ENCODE results near the gene SEPTIN5. TPM values are rescaled to one million over a fixed set of nuclear protein-coding genes. Genes with fewer than 3 reads are reported as not detected.
"Not testable (repeated sequence)": the region's sequence is repeated elsewhere in the genome, so short reads cannot be mapped to it uniquely, and the experiment has no call there.

The SEPTIN5 gene
- total RNA-seq, 3 donors from 2014 or later = 1.2 to 17.8 (median 2.7) TPM

- Histone ChIP-seq H3K36me3 (ENCODE audit: low read depth) (no peaks in the 10 kb centered on the region), H3K4me3 (no peak overlapping the region), H3K9me3 (no peaks in the 10 kb centered on the region), H3K4me1 (ENCODE audit: low read depth) (no peaks in the 10 kb centered on the region)
- no peak for DNase-seq
- ATAC-seq = no peak
- TF ChIP-seq CTCF (IDR thresholded peaks at IDR 0.05) = no peak
- intact Hi-C loops (cut with DNase I, micrococcal nuclease) = no loop called here
Measured at GRCh38 chr22:19693581-19693980, 20.7 kb upstream of the SEPTIN5 start.

- no peak for TF ChIP-seq CTCF (IDR thresholded peaks at IDR 0.05)
- DNase-seq (no peak), ATAC-seq (no peak)
- Histone ChIP-seq H3K36me3 (ENCODE audit: low read depth) (no peaks in the 10 kb centered on the region), H3K4me3 (no peak overlapping the region), H3K9me3 (no peaks in the 10 kb centered on the region), H3K4me1 (ENCODE audit: low read depth) (no peaks in the 10 kb centered on the region)
- intact Hi-C loops (cut with DNase I, micrococcal nuclease) = no loop called here
Measured at GRCh38 chr22:19693981-19694670, 20.2 kb upstream of the SEPTIN5 start.

DNA sequence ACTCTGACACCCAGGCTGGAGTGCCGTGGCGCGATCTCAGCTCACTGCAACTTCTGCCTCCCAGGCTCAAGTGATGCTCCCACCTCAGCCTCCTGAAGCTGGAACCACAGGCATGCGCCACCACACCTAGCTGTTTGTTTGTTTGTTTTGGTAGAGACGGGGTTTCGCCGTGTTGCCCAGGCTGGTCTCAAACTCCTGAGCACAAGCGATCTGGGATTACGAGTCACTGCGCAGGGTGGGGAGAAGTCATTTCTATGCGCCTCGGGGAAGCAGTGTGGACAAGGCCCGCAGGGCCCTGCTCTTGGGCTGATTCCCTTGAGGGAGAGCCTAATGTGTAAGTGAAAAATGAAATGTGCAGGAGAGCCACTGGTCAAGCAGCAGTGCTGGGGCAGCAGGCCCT lies 19.6 kb upstream of the SEPTIN5 start:
- intact Hi-C loops (cut with DNase I, micrococcal nuclease) = no loop called here
- ATAC-seq (no peak), DNase-seq (no peak)
- no peaks in the 10 kb centered on the region for H3K36me3 ChIP-seq (ENCODE audit: low read depth)
- no peak overlapping the region for H3K4me3 ChIP-seq
- no peaks in the 10 kb centered on the region for H3K4me1 ChIP-seq (ENCODE audit: low read depth)
- no peaks in the 10 kb centered on the region for H3K9me3 ChIP-seq
- TF ChIP-seq CTCF (IDR thresholded peaks at IDR 0.05) = no peak

GRCh38 chr22:19696504-19697276 lies 17.6 kb upstream of the SEPTIN5 start:
- intact Hi-C loops (cut with DNase I, micrococcal nuclease) = no loop called here
- TF ChIP-seq CTCF (IDR thresholded peaks at IDR 0.05) = no peak
- H3K36me3 ChIP-seq (ENCODE audit: low read depth) = no peaks in the 10 kb centered on the region
- H3K4me1 ChIP-seq (ENCODE audit: low read depth) = no peaks in the 10 kb centered on the region
- H3K4me3 ChIP-seq = no peak overlapping the region
- no peaks in the 10 kb centered on the region for H3K9me3 ChIP-seq
- DNase-seq (no peak), ATAC-seq (no peak)

DNA sequence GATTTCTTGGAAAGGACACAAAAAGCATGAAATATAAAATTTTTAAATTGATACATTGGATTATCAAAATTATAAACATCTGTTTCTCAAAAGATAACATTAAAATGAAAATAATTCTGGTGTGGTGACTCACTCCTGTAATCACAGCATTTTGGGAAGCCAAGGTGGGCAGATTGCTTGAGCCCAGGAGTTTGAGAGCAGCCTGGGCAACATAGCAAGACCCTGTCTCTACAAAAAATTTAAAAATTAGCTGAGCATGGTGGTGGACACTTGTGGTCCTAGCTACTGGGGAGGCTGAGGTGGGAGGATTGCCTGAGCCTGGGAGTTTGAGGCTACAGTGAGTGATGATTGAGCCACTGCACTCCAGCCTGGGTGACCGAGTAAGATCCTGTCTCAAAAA lies 16.4 kb upstream of the SEPTIN5 start:
- H3K9me3 ChIP-seq; intact Hi-C loops (cut with DNase I, micrococcal nuclease); DNase-seq; ATAC-seq; H3K4me3 ChIP-seq; H3K36me3 ChIP-seq (ENCODE audit: low read depth); H3K4me1 ChIP-seq (ENCODE audit: low read depth): not testable (repeated sequence)

GRCh38 chr22:19700790-19701419 lies 13.4 kb upstream of the SEPTIN5 start:
- no peak for TF ChIP-seq CTCF (IDR thresholded peaks at IDR 0.05)
- Histone ChIP-seq H3K4me3 (no peak overlapping the region), H3K9me3 (no peaks in the 10 kb centered on the region), H3K4me1 (ENCODE audit: low read depth) (no peaks in the 10 kb centered on the region), H3K36me3 (ENCODE audit: low read depth) (no peaks in the 10 kb centered on the region)
- intact Hi-C loops (cut with DNase I, micrococcal nuclease) = no loop called here
- ATAC-seq (no peak), DNase-seq (no peak)
